ENCODE data around the gene DZIP1.

DNA sequence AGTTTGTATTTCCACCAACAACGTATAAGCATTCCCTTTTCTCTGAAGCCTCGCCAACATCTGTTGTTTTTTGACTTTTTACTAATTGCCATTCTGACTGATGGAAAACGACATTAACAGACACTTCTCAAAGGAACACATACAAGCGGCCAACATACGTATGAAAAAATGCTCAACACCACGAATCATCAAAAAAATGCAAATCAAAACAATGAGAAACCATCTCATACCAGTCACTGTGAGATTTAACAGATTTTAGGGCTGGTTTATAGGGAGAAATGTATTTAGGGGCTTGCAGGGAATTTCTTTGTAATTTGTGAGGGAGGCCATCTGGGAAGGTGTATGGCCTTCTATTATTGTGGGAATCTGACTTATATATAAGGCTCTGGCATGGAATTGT lies 2.8 kb upstream of the DZIP1 start:
- TF ChIP-seq, protein P1, sequence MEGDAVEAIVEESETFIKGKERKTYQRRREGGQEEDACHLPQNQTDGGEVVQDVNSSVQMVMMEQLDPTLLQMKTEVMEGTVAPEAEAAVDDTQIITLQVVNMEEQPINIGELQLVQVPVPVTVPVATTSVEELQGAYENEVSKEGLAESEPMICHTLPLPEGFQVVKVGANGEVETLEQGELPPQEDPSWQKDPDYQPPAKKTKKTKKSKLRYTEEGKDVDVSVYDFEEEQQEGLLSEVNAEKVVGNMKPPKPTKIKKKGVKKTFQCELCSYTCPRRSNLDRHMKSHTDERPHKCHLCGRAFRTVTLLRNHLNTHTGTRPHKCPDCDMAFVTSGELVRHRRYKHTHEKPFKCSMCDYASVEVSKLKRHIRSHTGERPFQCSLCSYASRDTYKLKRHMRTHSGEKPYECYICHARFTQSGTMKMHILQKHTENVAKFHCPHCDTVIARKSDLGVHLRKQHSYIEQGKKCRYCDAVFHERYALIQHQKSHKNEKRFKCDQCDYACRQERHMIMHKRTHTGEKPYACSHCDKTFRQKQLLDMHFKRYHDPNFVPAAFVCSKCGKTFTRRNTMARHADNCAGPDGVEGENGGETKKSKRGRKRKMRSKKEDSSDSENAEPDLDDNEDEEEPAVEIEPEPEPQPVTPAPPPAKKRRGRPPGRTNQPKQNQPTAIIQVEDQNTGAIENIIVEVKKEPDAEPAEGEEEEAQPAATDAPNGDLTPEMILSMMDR (conservative IDR thresholded peaks at IDR 0.05): no peak
- TF ChIP-seq ZFX (IDR thresholded peaks at IDR 0.05): no peak

Data from C4-2B (cell line).